WTC11 (cell line): ENCODE data around the gene PITPNC1. TPM values are rescaled to one million over a fixed set of nuclear protein-coding genes. Genes with fewer than 3 reads are reported as not detected.

Experiments
- ATAC-seq: fragments of 200-7000 bp; cut with Tn5 transposase; 2 replicates; pipeline ENCODE4 v1.10.0; 2021; ENCODE audit warnings: mild to moderate bottlenecking, moderate library complexity
- CTCF ChIA-PET: fragments of 300-600 bp; sonication (Branson Sonifier 250); formaldehyde crosslinking; loops from one replicate; lab custom pipeline; 2021; ENCODE audit warnings: antibody characterized with exemption; lab: Charles Lee
- POLR2A ChIA-PET: fragments of 350-600 bp; sonication (Branson Sonifier 250); formaldehyde crosslinking; loops from one replicate; lab custom pipeline; 2021; ENCODE audit warnings: antibody characterized with exemption; lab: Charles Lee
- DNase-seq: peaks from one replicate; pipeline ENCODE4 v3.0.0; 2021; ENCODE audit warnings: low spot score
- H3K27ac Mint-ChIP-seq: 2 replicates; pipeline ENCODE4 v1.8.0; 2021; ENCODE audit warnings: mixed read lengths
- H3K27me3 Mint-ChIP-seq: 2 replicates; pipeline ENCODE4 v1.8.0; 2021; ENCODE audit warnings: low read depth, mild to moderate bottlenecking, moderate library complexity, mixed read lengths
- H3K36me3 Mint-ChIP-seq: 2 replicates; pipeline ENCODE4 v1.8.0; 2021; ENCODE audit warnings: mixed read lengths
- H3K4me1 Mint-ChIP-seq: 2 replicates; pipeline ENCODE4 v1.8.0; 2022; ENCODE audit warnings: mixed read lengths
- H3K4me3 Mint-ChIP-seq: 2 replicates; pipeline ENCODE4 v1.8.0; 2021; ENCODE audit warnings: mild to moderate bottlenecking, moderate library complexity, mixed read lengths
- H3K9me3 Mint-ChIP-seq: 2 replicates; pipeline ENCODE4 v1.8.0; 2021; ENCODE audit warnings: mixed read lengths
- CREB1 ChIP-seq: sonication (generic); formaldehyde crosslinking; IDR thresholded peaks from 2 replicates; pipeline ENCODE4 v1.8.0; 2023; ENCODE audit warnings: mild to moderate bottlenecking, missing genetic modification reagents
- FOXK1 ChIP-seq: sonication (generic); formaldehyde crosslinking; IDR thresholded peaks from 2 replicates; pipeline ENCODE4 v1.8.0; 2022; ENCODE audit warnings: mild to moderate bottlenecking, moderate library complexity, missing genetic modification reagents
- HMGA2 ChIP-seq: fragments of 250-450 bp; sonication (Bioruptor Pico); IDR thresholded peaks from 2 replicates; pipeline ENCODE4 v1.4.0; 2021; ENCODE audit warnings: mild to moderate bottlenecking, moderate library complexity
- HMGXB4 ChIP-seq: sonication (generic); formaldehyde crosslinking; IDR thresholded peaks from 2 replicates; pipeline ENCODE4 v1.8.1; 2023; ENCODE audit warnings: mild to moderate bottlenecking, moderate library complexity, missing genetic modification reagents
- IRF1 ChIP-seq: sonication (generic); formaldehyde crosslinking; IDR thresholded peaks from 2 replicates; pipeline ENCODE4 v1.8.0; 2023; ENCODE audit warnings: missing genetic modification reagents
- JAZF1 ChIP-seq: fragments of 250-450 bp; sonication (Bioruptor Pico); IDR thresholded peaks from 2 replicates; pipeline ENCODE4 v1.9.0; 2021; ENCODE audit warnings: moderate library complexity, mild to moderate bottlenecking, inconsistent platforms
- JUN ChIP-seq: sonication (generic); formaldehyde crosslinking; IDR thresholded peaks from 2 replicates; pipeline ENCODE4 v1.8.0; 2023; ENCODE audit warnings: mild to moderate bottlenecking, missing genetic modification reagents
- MYBL2 ChIP-seq: sonication (generic); formaldehyde crosslinking; IDR thresholded peaks from 2 replicates; pipeline ENCODE4 v1.8.1; 2023; ENCODE audit warnings: mild to moderate bottlenecking, moderate library complexity, missing genetic modification reagents
- PRRX2 ChIP-seq: fragments of 250-450 bp; sonication (Bioruptor Pico); IDR thresholded peaks from 2 replicates; pipeline ENCODE4 v1.8.0; 2021; ENCODE audit warnings: mild to moderate bottlenecking
- SMAD3 ChIP-seq: sonication (generic); formaldehyde crosslinking; IDR thresholded peaks from 2 replicates; pipeline ENCODE4 v1.8.0; 2022; ENCODE audit warnings: missing genetic modification reagents, mild to moderate bottlenecking, borderline replicate concordance
- SMAD4 ChIP-seq: sonication (generic); formaldehyde crosslinking; IDR thresholded peaks from 2 replicates; pipeline ENCODE4 v1.8.0; 2022; ENCODE audit warnings: mild to moderate bottlenecking, missing genetic modification reagents
- SP1 ChIP-seq: sonication (generic); formaldehyde crosslinking; conservative IDR thresholded peaks from 2 replicates; pipeline ENCODE4 v1.8.1; 2022; ENCODE audit warnings: missing genetic modification reagents
- TEAD1 ChIP-seq: sonication (generic); formaldehyde crosslinking; IDR thresholded peaks from 2 replicates; pipeline ENCODE4 v1.8.0; 2022; ENCODE audit warnings: mild to moderate bottlenecking, missing genetic modification reagents
- USF1 ChIP-seq: sonication (generic); formaldehyde crosslinking; IDR thresholded peaks from 2 replicates; pipeline ENCODE4 v1.8.0; 2022; ENCODE audit warnings: mild to moderate bottlenecking, missing genetic modification reagents
- ZBTB21 ChIP-seq: sonication (generic); formaldehyde crosslinking; IDR thresholded peaks from 2 replicates; pipeline ENCODE4 v1.8.1; 2023; ENCODE audit warnings: mild to moderate bottlenecking, missing genetic modification reagents, borderline replicate concordance
- ZNF121 ChIP-seq: sonication (generic); formaldehyde crosslinking; IDR thresholded peaks from 2 replicates; pipeline ENCODE4 v1.8.0; 2023; ENCODE audit warnings: missing genetic modification reagents
- ZNF138 ChIP-seq: sonication (generic); formaldehyde crosslinking; conservative IDR thresholded peaks from 2 replicates; pipeline ENCODE4 v1.8.1; 2022; ENCODE audit warnings: mild to moderate bottlenecking, moderate library complexity, missing genetic modification reagents
- ZNF416 ChIP-seq: fragments of 250-450 bp; sonication (Bioruptor Pico); IDR thresholded peaks from 2 replicates; pipeline ENCODE4 v1.9.0; 2021; ENCODE audit warnings: mild to moderate bottlenecking, inconsistent platforms
- ZNF423 ChIP-seq: fragments of 250-450 bp; sonication (Bioruptor Pico); IDR thresholded peaks from 2 replicates; pipeline ENCODE4 v2.1.2; 2022; ENCODE audit warnings: mild to moderate bottlenecking, moderate library complexity
- ZNF512 ChIP-seq: sonication (generic); formaldehyde crosslinking; IDR thresholded peaks from 2 replicates; pipeline ENCODE4 v1.8.1; 2022; ENCODE audit warnings: missing genetic modification reagents, borderline replicate concordance
- total RNA-seq: library from RNA; stranded (reverse); gene quantifications from 3 replicates; pipeline ENCODE4 v1.2.3, GENCODE V29; 2021

The PITPNC1 gene
- total RNA-seq, 1 experiment from 2014 or later = 39.8 TPM

GRCh38 chr17:67696853-67697498 lies 319.9 kb downstream of the PITPNC1 start:
- peak; percentile 22; the same call in 1 of the 2 replicates for ATAC-seq
- peaks cover 13% of the 10 kb centered on the region for H3K4me1 Mint-ChIP-seq
- CTCF ChIA-PET = interaction anchor here (0.7 to 2.4 kb wide), 3 partner anchors 83 to 322 kb away, joined by 3 to 9 read pairs (median 3); no protein-coding TSS in a partner anchor
- POLR2A ChIA-PET = no interaction called here
- no peaks in the 10 kb centered on the region for H3K27me3 Mint-ChIP-seq
- no peak overlapping the region for H3K4me3 Mint-ChIP-seq
- H3K27ac Mint-ChIP-seq = peak overlapping the region; percentile 60; the same call in 1 of the 2 replicates
- TF ChIP-seq SMAD3 (CRISPR knock-in tag) (no peak), ZNF416 (no peak), MYBL2 (CRISPR knock-in tag) (no peak), CREB1 (CRISPR knock-in tag) (no peak), HMGXB4 (CRISPR knock-in tag) (no peak), HMGA2 (no peak), ZNF512 (CRISPR knock-in tag) (no peak), PRRX2 (no peak), FOXK1 (CRISPR knock-in tag) (no peak), ZNF138 (CRISPR knock-in tag) (no peak)
- TF ChIP-seq, all 79 proteins: peak for 0
- peaks cover 2% of the 10 kb centered on the region; the same call in 1 of the 2 replicates for H3K36me3 Mint-ChIP-seq
- H3K9me3 Mint-ChIP-seq = no peaks in the 10 kb centered on the region
- DNase-seq = no peak

- Mint-ChIP-seq H3K9me3 (peaks cover 3% of the 10 kb centered on the region), H3K4me3 (no peak overlapping the region), H3K36me3 (no peaks in the 10 kb centered on the region), H3K27me3 (no peaks in the 10 kb centered on the region), H3K4me1 (peaks cover 13% of the 10 kb centered on the region), H3K27ac (peak overlapping the region; percentile 34)
- TF ChIP-seq JAZF1 (CRISPR knock-in tag) = no peak
- no peak for TF ChIP-seq ZBTB21 (CRISPR knock-in tag)
- TF ChIP-seq USF1 (CRISPR knock-in tag) = no peak
- no peak for TF ChIP-seq SMAD4
- TF ChIP-seq HMGA2 = no peak
- TF ChIP-seq HMGXB4 (CRISPR knock-in tag) = no peak
- ATAC-seq (no peak), DNase-seq (no peak)
- CTCF ChIA-PET = interaction anchor here (0.9 kb wide), 1 partner anchor 225 kb away, joined by 3 read pairs; no protein-coding TSS in a partner anchor
- POLR2A ChIA-PET = no interaction called here
Observed at GRCh38 chr17:67700037-67700724, 323.1 kb downstream of the PITPNC1 start.

- Mint-ChIP-seq H3K27me3 (no peaks in the 10 kb centered on the region), H3K4me3 (no peak overlapping the region), H3K36me3 (no peaks in the 10 kb centered on the region), H3K4me1 (peaks cover 13% of the 10 kb centered on the region), H3K27ac (no peak overlapping the region), H3K9me3 (peaks cover 3% of the 10 kb centered on the region)
- CTCF ChIA-PET = interaction anchor here (0.9 kb wide), 1 partner anchor 225 kb away, joined by 3 read pairs; no protein-coding TSS in a partner anchor
- no peak for DNase-seq
- ATAC-seq = no peak
- TF ChIP-seq MYBL2 (CRISPR knock-in tag) = no peak
- no peak for TF ChIP-seq TEAD1 (CRISPR knock-in tag)
- TF ChIP-seq IRF1 (CRISPR knock-in tag) = no peak
- no peak for TF ChIP-seq ZNF121 (CRISPR knock-in tag)
- no peak for TF ChIP-seq SP1 (CRISPR knock-in tag)
- TF ChIP-seq ZNF423 (CRISPR knock-in tag) = no peak
- no peak for TF ChIP-seq JUN (CRISPR knock-in tag)
- POLR2A ChIA-PET = interaction anchor here (0.5 kb wide), 1 partner anchor 258 kb away, joined by 4 read pairs; no protein-coding TSS in a partner anchor
Observed at GRCh38 chr17:67700725-67701119, 323.6 kb downstream of the PITPNC1 start.
